Activated naive CD4-positive, alpha-beta T cell treated with anti-CD3 and anti-CD28 coated beads, Interleukin-2, amount 10 ng/mL, durations not matched to agents 7 days and 5 days (primary cell): ENCODE data around the gene PRKD2.

Experiments used
- CTCF ChIA-PET: fragments of 350-600 bp; sonication (Branson Sonifier 250); formaldehyde crosslinking; loops from one replicate; lab custom pipeline; 2021; ENCODE audit warnings: antibody characterized with exemption; lab: Charles Lee
- DNase-seq: peaks from one replicate; pipeline ENCODE4 v3.0.0-alpha.2; 2020
- H3K27ac Mint-ChIP-seq: one replicate; pipeline ENCODE4 v1.8.0; 2021; ENCODE audit warnings: mild to moderate bottlenecking, moderate library complexity, mixed read lengths
- H3K27me3 Mint-ChIP-seq: one replicate; pipeline ENCODE4 v1.8.0; 2021; ENCODE audit warnings: mild to moderate bottlenecking, mixed read lengths
- H3K36me3 Mint-ChIP-seq: one replicate; pipeline ENCODE4 v1.8.0; 2021; ENCODE audit warnings: mixed read lengths
- H3K4me1 Mint-ChIP-seq: one replicate; pipeline ENCODE4 v1.8.0; 2021; ENCODE audit warnings: mixed read lengths
- H3K4me3 Mint-ChIP-seq: one replicate; pipeline ENCODE4 v1.8.0; 2021; ENCODE audit warnings: mild to moderate bottlenecking, moderate library complexity, mixed read lengths
- H3K9me3 Mint-ChIP-seq: one replicate; pipeline ENCODE4 v1.8.0; 2021; ENCODE audit warnings: mixed read lengths

Gene PRKD2

DNA sequence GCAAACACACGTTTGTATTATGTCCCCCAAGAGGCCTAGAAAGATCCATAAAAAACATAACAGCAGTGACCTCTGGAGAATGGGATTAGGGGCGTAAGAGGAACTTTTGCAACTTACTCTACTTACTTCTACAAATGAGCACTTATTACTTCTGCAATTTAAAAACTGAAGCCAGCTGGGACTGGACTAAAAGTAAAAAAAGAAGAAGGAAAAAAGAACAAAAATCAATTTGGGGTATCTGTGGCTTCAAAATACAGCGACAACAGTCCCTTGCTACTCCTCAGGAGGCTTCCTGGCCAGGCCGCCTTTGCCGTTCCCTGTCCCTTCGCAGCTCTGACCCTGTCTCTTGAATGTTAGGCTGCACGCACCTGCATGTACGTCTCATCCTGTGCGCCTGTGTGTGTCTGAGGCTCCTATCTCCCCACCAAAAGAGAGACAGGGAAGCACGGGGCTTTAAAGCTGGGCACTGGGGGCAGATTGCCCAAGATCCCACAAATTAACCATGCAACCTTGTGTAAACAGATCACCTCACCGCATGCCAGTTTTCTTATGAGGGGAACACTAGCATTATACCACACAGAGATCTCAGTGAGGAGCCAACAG, 16.9 kb upstream of the PRKD2 start:
- H3K4me3 Mint-ChIP-seq, result no peak overlapping the region
- H3K9me3 Mint-ChIP-seq, result no peaks in the 10 kb centered on the region
- H3K4me1 Mint-ChIP-seq, result peaks cover 12% of the 10 kb centered on the region
- CTCF ChIA-PET, result interaction anchor here (2.5 kb wide), 1 partner anchor 20 kb away, joined by 6 read pairs; no protein-coding TSS in a partner anchor
- peaks cover 52% of the 10 kb centered on the region for H3K36me3 Mint-ChIP-seq
- no peak overlapping the region for H3K27ac Mint-ChIP-seq
- H3K27me3 Mint-ChIP-seq, result no peaks in the 10 kb centered on the region
- no peak for DNase-seq

DNA sequence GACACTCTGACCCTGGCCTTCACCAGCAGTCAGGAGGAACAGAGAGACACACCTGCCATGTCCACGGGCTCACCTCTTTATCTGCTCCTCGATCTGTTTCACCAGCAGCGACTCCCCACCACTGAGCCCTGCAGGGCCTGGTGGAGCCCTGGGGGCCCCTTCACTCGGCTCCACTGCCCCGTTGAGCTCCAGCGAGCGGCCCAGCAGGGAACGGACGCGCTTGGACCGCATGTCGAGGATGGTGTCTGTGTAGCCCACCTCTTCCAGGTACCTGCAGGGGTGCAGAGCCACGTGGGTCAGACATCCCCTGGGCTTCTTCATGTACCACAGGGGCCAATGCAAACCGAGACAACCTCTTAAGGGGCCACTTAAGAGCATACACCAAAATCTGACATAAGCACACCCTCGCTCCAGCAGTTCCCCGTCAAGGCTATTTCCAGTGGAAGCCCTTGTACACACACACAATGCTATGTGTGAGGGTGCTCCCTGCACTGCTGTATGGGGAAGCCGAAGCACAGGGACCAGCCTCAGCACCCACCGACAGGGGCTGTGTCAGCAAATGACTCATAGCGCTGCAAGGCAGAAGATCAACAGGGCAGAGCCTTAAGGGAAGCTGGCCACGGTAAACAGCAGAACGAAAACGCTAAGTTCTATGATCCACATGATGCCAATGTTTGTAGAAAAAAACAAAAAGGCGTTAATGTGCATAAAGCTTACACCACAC, 16.2 kb upstream of the PRKD2 start:
- CTCF ChIA-PET, result no interaction called here
- H3K4me3 Mint-ChIP-seq, result no peak overlapping the region
- H3K27ac Mint-ChIP-seq, result no peak overlapping the region
- DNase-seq, result no peak
- peaks cover 16% of the 10 kb centered on the region for H3K4me1 Mint-ChIP-seq
- H3K27me3 Mint-ChIP-seq, result no peaks in the 10 kb centered on the region
- H3K9me3 Mint-ChIP-seq, result no peaks in the 10 kb centered on the region
- H3K36me3 Mint-ChIP-seq, result peaks cover 50% of the 10 kb centered on the region

GRCh38 chr19:46732172-46732938, 15.4 kb upstream of the PRKD2 start:
- Mint-ChIP-seq H3K36me3 (peaks cover 45% of the 10 kb centered on the region), H3K27me3 (no peaks in the 10 kb centered on the region), H3K4me1 (peaks cover 18% of the 10 kb centered on the region), H3K9me3 (no peaks in the 10 kb centered on the region), H3K27ac (peak overlapping the region; percentile 1), H3K4me3 (no peak overlapping the region)
- CTCF ChIA-PET, result interaction anchor here (1.0 kb wide), 1 partner anchor 14 kb away, joined by 4 read pairs; no protein-coding TSS in a partner anchor
- DNase-seq, result no peak

GRCh38 chr19:46731584-46731983, 14.7 kb upstream of the PRKD2 start:
- no peak for DNase-seq
- Mint-ChIP-seq H3K27ac (no peak overlapping the region), H3K9me3 (no peaks in the 10 kb centered on the region), H3K4me1 (peaks cover 18% of the 10 kb centered on the region), H3K36me3 (peaks cover 47% of the 10 kb centered on the region), H3K27me3 (no peaks in the 10 kb centered on the region), H3K4me3 (no peak overlapping the region)
- CTCF ChIA-PET, result interaction anchor here (1.0 to 5.9 kb wide), 4 partner anchors 14 to 41 kb away, joined by 4 to 73 read pairs (median 4); no protein-coding TSS in a partner anchor

GRCh38 chr19:46731007-46731501, 14.1 kb upstream of the PRKD2 start:
- H3K4me3 Mint-ChIP-seq, result no peak overlapping the region
- peaks cover 18% of the 10 kb centered on the region for H3K4me1 Mint-ChIP-seq
- DNase-seq, result no peak
- H3K9me3 Mint-ChIP-seq, result no peaks in the 10 kb centered on the region
- peaks cover 51% of the 10 kb centered on the region for H3K36me3 Mint-ChIP-seq
- H3K27ac Mint-ChIP-seq, result peak overlapping the region; percentile 62
- CTCF ChIA-PET, result interaction anchor here (0.7 to 5.9 kb wide), 6 partner anchors 13 to 69 kb away, joined by 3 to 73 read pairs (median 4); no protein-coding TSS in a partner anchor
- H3K27me3 Mint-ChIP-seq, result no peaks in the 10 kb centered on the region

DNA sequence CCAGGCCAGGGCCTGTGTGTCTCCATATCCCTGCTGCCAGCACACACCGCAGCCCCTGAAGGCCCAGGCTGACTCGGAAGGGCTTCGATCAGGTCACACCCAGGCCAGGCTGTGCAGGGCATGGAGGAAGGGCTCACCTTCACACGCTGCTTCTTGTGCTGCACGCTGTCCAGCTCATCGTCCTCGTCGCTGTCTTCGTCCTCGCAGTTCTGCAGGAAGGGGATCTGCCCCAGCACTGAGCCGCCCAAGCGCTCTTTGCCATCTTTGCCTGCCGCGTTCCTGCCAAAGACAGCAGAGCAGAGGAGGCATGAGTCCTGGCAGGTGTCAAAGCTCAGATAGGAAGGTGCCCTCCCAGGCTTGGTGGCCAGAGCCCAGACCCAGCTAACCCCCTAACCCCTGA, 13.7 kb upstream of the PRKD2 start:
- CTCF ChIA-PET, result interaction anchor here (0.7 to 5.9 kb wide), 5 partner anchors 22 to 69 kb away, joined by 3 to 73 read pairs (median 4); no protein-coding TSS in a partner anchor
- Mint-ChIP-seq H3K4me1 (peaks cover 18% of the 10 kb centered on the region), H3K9me3 (no peaks in the 10 kb centered on the region), H3K27me3 (no peaks in the 10 kb centered on the region), H3K36me3 (peaks cover 56% of the 10 kb centered on the region), H3K4me3 (no peak overlapping the region), H3K27ac (no peak overlapping the region)
- no peak for DNase-seq

DNA sequence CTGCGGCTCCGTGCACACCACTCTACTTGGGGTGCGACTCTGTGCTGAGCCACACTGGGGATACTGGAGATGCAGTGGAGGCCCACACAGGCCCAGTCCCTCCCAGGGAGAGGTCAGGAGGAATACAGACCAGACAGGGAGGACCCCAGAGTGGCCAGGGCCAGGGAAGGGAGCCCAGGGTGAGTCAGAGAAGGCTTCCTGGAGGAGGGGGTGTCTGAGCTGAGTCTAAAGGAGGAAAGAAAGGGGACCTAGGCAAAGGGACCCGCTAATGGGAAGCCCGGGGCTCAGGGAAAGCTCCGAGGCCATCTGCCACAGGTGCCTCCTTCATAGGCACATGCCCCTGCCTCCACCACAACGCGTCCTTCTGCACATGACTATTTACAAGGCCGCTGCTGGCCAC, 13.3 kb upstream of the PRKD2 start:
- Mint-ChIP-seq H3K27ac (no peak overlapping the region), H3K9me3 (no peaks in the 10 kb centered on the region), H3K4me3 (no peak overlapping the region), H3K27me3 (no peaks in the 10 kb centered on the region), H3K4me1 (peaks cover 18% of the 10 kb centered on the region), H3K36me3 (peaks cover 57% of the 10 kb centered on the region)
- CTCF ChIA-PET, result interaction anchor here (0.7 to 5.9 kb wide), 8 partner anchors 7 to 68 kb away, joined by 3 to 73 read pairs (median 6); no protein-coding TSS in a partner anchor
- DNase-seq, result no peak

DNA sequence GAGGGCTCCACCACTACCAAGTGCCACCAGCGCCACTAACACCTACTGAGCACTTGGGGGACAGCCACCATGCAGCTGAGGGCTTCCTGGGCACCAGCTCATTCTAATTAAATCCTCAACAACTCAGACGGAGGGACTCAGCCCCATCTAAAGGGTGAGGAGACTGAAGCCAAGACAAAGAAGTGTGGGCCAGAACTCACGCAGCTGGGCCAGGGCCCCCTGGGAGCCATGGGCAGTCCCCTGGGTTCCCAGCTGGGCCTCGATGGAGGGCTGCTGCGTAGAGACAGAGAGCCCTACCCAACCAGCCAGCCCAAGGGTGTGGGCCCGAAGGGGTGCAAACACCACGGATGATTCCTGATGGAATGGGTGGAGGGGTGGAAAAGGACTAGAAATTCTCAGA, 12.8 kb upstream of the PRKD2 start:
- H3K36me3 Mint-ChIP-seq, result peaks cover 57% of the 10 kb centered on the region
- peaks cover 18% of the 10 kb centered on the region for H3K4me1 Mint-ChIP-seq
- no peak for DNase-seq
- H3K9me3 Mint-ChIP-seq, result no peaks in the 10 kb centered on the region
- no peak overlapping the region for H3K4me3 Mint-ChIP-seq
- no peak overlapping the region for H3K27ac Mint-ChIP-seq
- CTCF ChIA-PET, result interaction anchor here (1.1 to 5.9 kb wide), 12 partner anchors 8 to 200 kb away, joined by 3 to 73 read pairs (median 5); no protein-coding TSS in a partner anchor
- H3K27me3 Mint-ChIP-seq, result no peaks in the 10 kb centered on the region

GRCh38 chr19:46728693-46729339, 11.9 kb upstream of the PRKD2 start:
- DNase-seq, result peak; percentile 88
- H3K4me1 Mint-ChIP-seq, result peaks cover 17% of the 10 kb centered on the region
- peak overlapping the region; percentile 81 for H3K27ac Mint-ChIP-seq
- CTCF ChIA-PET, result interaction anchor here (0.6 to 5.9 kb wide), 19 partner anchors 9 to 199 kb away, joined by 3 to 73 read pairs (median 4); no protein-coding TSS in a partner anchor
- peaks cover 58% of the 10 kb centered on the region for H3K36me3 Mint-ChIP-seq
- no peak overlapping the region for H3K4me3 Mint-ChIP-seq
- no peaks in the 10 kb centered on the region for H3K27me3 Mint-ChIP-seq
- H3K9me3 Mint-ChIP-seq, result no peaks in the 10 kb centered on the region

DNA sequence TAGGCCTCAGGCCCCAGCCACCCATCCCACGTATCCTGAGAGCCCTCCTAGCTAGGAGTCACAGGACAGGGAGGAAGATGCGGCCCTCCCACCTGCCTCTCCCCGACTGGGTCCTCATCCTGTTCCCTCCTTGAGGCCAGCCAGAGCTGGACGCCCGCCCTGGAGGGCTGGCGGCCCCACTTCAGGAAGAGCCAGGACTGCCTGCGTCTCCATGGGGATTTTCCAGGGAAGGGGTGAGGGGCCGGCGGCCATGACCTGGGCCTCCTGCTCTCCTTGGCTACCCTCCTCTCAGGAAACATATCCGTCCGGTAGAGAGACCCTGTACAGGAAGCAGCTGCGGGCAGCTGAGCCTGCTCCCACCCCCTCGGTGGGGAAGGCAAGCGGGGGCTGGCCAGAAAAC, 11.3 kb upstream of the PRKD2 start:
- Mint-ChIP-seq H3K36me3 (peaks cover 58% of the 10 kb centered on the region), H3K4me1 (peaks cover 22% of the 10 kb centered on the region), H3K4me3 (no peak overlapping the region), H3K27me3 (no peaks in the 10 kb centered on the region), H3K27ac (no peak overlapping the region), H3K9me3 (no peaks in the 10 kb centered on the region)
- DNase-seq, result no peak
- CTCF ChIA-PET, result interaction anchor here (0.5 to 5.9 kb wide), 18 partner anchors 9 to 198 kb away, joined by 3 to 73 read pairs (median 4); no protein-coding TSS in a partner anchor

DNA sequence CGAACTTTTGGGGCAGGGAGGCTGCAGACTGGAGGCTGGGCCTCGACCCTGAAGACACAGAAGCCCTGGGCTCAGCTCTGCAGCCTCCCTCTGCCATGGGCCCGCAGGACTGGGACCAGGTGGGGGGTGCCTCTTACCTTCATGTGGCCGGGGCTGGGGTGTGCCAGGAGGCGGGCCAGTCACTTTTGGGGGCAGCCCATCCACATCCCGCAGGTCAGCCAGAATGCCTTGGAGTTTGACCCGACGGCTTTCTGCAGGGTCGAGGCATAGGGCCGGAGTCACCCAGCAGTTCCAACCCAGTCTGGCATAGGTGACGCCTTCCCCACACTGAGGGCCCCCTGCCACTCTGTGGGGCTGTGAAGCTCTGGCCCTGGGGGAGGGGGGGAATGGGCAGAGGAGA, 10.8 kb upstream of the PRKD2 start:
- Mint-ChIP-seq H3K36me3 (peaks cover 58% of the 10 kb centered on the region), H3K4me3 (no peak overlapping the region), H3K27ac (peak overlapping the region; percentile 72), H3K4me1 (peaks cover 23% of the 10 kb centered on the region), H3K9me3 (no peaks in the 10 kb centered on the region), H3K27me3 (no peaks in the 10 kb centered on the region)
- CTCF ChIA-PET, result interaction anchor here (0.5 to 5.9 kb wide), 11 partner anchors 9 to 182 kb away, joined by 3 to 73 read pairs (median 5); no protein-coding TSS in a partner anchor
- no peak for DNase-seq

DNA sequence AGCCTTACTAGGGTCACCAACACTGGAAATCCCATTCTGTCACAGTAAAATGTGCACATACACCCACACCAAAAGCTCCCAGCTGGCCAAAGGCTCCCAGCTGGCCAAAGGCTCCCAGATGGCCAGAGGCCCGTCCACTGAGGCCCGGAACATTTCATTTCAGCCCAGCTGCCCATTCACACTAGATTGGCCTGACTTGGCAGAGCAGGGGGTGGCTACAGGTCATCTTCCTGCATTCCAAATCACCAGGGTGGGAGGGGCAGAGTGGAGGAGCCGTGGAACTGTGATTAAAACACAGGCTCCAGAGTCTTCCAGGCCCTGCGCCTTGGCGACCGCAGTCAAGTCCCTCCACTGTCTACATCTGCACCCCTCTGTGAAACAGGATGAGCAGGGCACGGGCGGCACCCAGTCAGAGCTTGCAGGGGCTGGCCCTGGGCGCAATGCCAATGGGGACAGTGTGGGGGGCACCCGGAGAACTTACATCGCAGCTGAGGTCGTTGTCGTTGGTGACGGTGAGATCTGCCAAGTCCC, 10.1 kb upstream of the PRKD2 start:
- Mint-ChIP-seq H3K4me1 (peaks cover 28% of the 10 kb centered on the region), H3K27ac (no peak overlapping the region), H3K9me3 (no peaks in the 10 kb centered on the region), H3K27me3 (no peaks in the 10 kb centered on the region), H3K4me3 (no peak overlapping the region), H3K36me3 (peaks cover 57% of the 10 kb centered on the region)
- no peak for DNase-seq
- CTCF ChIA-PET, result interaction anchor here (1.8 to 5.9 kb wide), 3 partner anchors 8 to 22 kb away, joined by 11 to 73 read pairs (median 40); no protein-coding TSS in a partner anchor

DNA sequence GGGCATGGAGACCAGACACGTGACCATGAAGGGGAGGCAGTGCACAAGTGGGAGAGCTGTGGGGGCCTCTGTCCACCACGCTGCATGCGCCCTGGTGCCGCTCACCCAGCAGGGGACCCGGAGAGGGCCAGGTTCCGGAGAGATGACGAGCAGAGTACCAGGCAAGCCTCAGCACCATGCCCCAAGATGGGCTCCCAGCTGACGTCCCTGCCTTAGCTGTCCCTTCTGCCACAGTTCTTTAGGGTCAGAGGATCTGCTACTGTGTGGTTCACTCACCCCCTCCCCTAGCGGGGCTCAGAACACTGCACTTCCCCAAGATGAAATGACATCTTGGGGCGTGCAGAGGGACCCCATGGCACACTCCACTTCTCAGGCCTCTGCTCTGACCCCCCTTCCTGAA, 9.6 kb upstream of the PRKD2 start:
- H3K9me3 Mint-ChIP-seq, result no peaks in the 10 kb centered on the region
- H3K27me3 Mint-ChIP-seq, result no peaks in the 10 kb centered on the region
- CTCF ChIA-PET, result interaction anchor here (3.9 to 5.9 kb wide), 2 partner anchors 12 to 22 kb away, joined by 40 to 73 read pairs; no protein-coding TSS in a partner anchor
- peaks cover 24% of the 10 kb centered on the region for H3K4me1 Mint-ChIP-seq
- H3K36me3 Mint-ChIP-seq, result peaks cover 55% of the 10 kb centered on the region
- DNase-seq, result no peak
- no peak overlapping the region for H3K27ac Mint-ChIP-seq
- no peak overlapping the region for H3K4me3 Mint-ChIP-seq
